ENCODE measurements around the gene CORO2A. TPM values are rescaled to one million over a fixed set of nuclear protein-coding genes. Genes with fewer than 3 reads are reported as not detected.

The CORO2A gene
- total and polyA plus RNA-seq, 2 donors (not counting 3 experiments of a cell fraction or from before 2014, with no cell fraction given), result 0.35 to 0.53 TPM

DNA sequence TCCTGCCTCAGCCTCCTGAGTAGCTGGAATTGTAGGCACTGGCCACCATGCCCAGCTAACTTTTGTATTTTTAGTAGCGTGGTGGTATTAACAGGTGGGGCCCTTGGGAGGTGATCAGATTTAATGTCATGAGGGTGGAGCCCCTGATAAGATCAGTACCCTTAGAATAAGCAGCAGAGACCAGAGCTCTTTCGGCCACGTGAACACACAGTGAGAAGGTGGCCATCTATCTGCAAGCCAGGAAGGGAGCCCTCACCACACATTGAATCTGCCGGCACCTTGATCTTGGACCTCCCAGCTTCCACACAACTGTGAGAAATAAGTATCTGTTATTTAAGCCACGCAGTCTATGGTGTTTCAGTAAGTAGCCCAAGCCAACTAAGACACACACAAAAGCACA, 40.5 kb upstream of the CORO2A start:
- Histone ChIP-seq H4K20me1 (replicated peaks; ENCODE audit: control insufficient read depth, extremely low read depth, insufficient read depth, low read length) (no peaks in the 10 kb centered on the region), H3K4me3 (replicated peaks in 1 of 3; ENCODE audit: insufficient read depth in 1 of 3, low read depth in 1 of 3, low read length in 3 of 3) (no peak overlapping the region), H3K27ac (ENCODE audit: insufficient read depth, low read depth, low read length) (no peak overlapping the region), H3K9ac (replicated peaks; ENCODE audit: extremely low read depth, insufficient read depth, low read length) (no peak overlapping the region), H3K79me2 (ENCODE audit: control insufficient read depth, insufficient read depth, low read length) (no peaks in the 10 kb centered on the region), H3K4me1 (ENCODE audit: control insufficient read depth, extremely low read depth, insufficient read depth, low read length) (no peaks in the 10 kb centered on the region), H2AFZ (ENCODE audit: low read depth, low read length) (no peak overlapping the region), H3K4me2 (ENCODE audit: insufficient read depth, low read length) (no peak overlapping the region), H3K36me3 (ENCODE audit: control insufficient read depth in 2 of 2, extremely low read depth in 1 of 2, insufficient read depth in 2 of 2, low read length in 2 of 2) (no peaks in the 10 kb centered on the region), H3K9me1 (replicated peaks; ENCODE audit: control insufficient read depth, extremely low read depth, insufficient read depth, low read length) (no peaks in the 10 kb centered on the region), H3K9me3 (replicated peaks; ENCODE audit: control insufficient read depth, insufficient read depth, low read length) (no peaks in the 10 kb centered on the region), H3K27me3 (ENCODE audit: control insufficient read depth in 2 of 2, insufficient read depth in 2 of 2, low read length in 2 of 2) (no peaks in the 10 kb centered on the region)
- intact Hi-C loops (cut with micrococcal nuclease), result no loop called here
- ChIA-PET POLR2A (no interaction called here), CTCF (interaction anchor here (0.7 to 1.9 kb wide), 3 partner anchors 9 to 31 kb away, joined by 3 to 6 read pairs (median 3); no protein-coding TSS in a partner anchor)
- dilution Hi-C loops (cut with MboI; ENCODE audit: extremely low pct_ligation_motif_present, low sequenced_read_pairs), result no loop called here
- BruUV-seq (replicated peaks), result no TSS peak
- DNase-seq (ENCODE audit: low read depth, low spot score) (no peak), FAIRE-seq (no peak)
- TF ChIP-seq FOS (IDR thresholded peaks at IDR 0.05; ENCODE audit: borderline replicate concordance, insufficient read depth, low read length), result no peak
- TF ChIP-seq MAX (IDR thresholded peaks at IDR 0.05; ENCODE audit: insufficient read depth, insufficient read length), result no peak
- no peak for TF ChIP-seq EZH2 (IDR thresholded peaks at IDR 0.05; ENCODE audit: borderline replicate concordance, low read depth, low read length, severe bottlenecking)
- TF ChIP-seq GATA2 (IDR thresholded peaks at IDR 0.05; ENCODE audit: insufficient read depth, insufficient read length, low read depth, low read length), result no peak
- TF ChIP-seq POLR2AphosphoS5 (IDR thresholded peaks at IDR 0.05; ENCODE audit: insufficient read depth, low read depth, low read length), result no peak
- no peak for TF ChIP-seq JUN (IDR thresholded peaks at IDR 0.05; ENCODE audit: borderline replicate concordance, insufficient read depth, insufficient read length, low read depth)
- no peak for TF ChIP-seq MYC (IDR thresholded peaks at IDR 0.05; ENCODE audit: low read depth, low read length)
- no peak for TF ChIP-seq CTCF (IDR thresholded peaks at IDR 0.05; ENCODE audit: extremely low read depth in 1 of 2, insufficient read depth in 1 of 2, low read depth in 1 of 2, low read length in 2 of 2)
- no peak for TF ChIP-seq POLR2A (IDR thresholded peaks at IDR 0.05; ENCODE audit: low read depth, low read length)
